HepG2 (cell line): Measurements from ENCODE around the gene MYO7A. TPM values are rescaled to one million over a fixed set of nuclear protein-coding genes. Genes with fewer than 3 reads are reported as not detected.

Experiments used
- ARID4A ChIP-seq: sonication (generic); formaldehyde crosslinking; IDR thresholded peaks from 2 replicates; pipeline ENCODE4 v1.5.0; 2020; ENCODE audit warnings: mild to moderate bottlenecking, missing genetic modification reagents, borderline replicate concordance
- BCL6 ChIP-seq: IDR thresholded peaks from 2 replicates; pipeline ENCODE4 v1.6.1; 2016; ENCODE audit warnings: missing genetic modification reagents, missing compliant biosample characterization
- GATA4 ChIP-seq: sonication (generic); IDR thresholded peaks from 2 replicates; pipeline ENCODE4 v1.6.1; 2016; ENCODE audit warnings: antibody characterized with exemption, low read depth, borderline replicate concordance
- GMEB1 ChIP-seq: sonication (generic); formaldehyde crosslinking; IDR thresholded peaks from 2 replicates; pipeline ENCODE4 v1.5.1; 2020; ENCODE audit warnings: missing genetic modification reagents, mild to moderate bottlenecking, borderline replicate concordance
- JUND ChIP-seq: sonication (generic); formaldehyde crosslinking; IDR thresholded peaks from 2 replicates; pipeline ENCODE4 v1.8.0; 2022; ENCODE audit warnings: mild to moderate bottlenecking, missing genetic modification reagents
- LBX2 ChIP-seq: sonication (generic); formaldehyde crosslinking; IDR thresholded peaks from 2 replicates; pipeline ENCODE4 v1.5.0; 2020; ENCODE audit warnings: missing genetic modification reagents, mild to moderate bottlenecking, borderline replicate concordance
- MED1 ChIP-seq: sonication (generic); formaldehyde crosslinking; IDR thresholded peaks from 2 replicates; pipeline ENCODE4 v1.4.0; 2020; ENCODE audit warnings: missing genetic modification reagents
- MTA3 ChIP-seq: sonication (generic); formaldehyde crosslinking; IDR thresholded peaks from 2 replicates; pipeline ENCODE4 v1.4.0; 2020; ENCODE audit warnings: missing genetic modification reagents
- PRDM4 ChIP-seq: sonication (generic); formaldehyde crosslinking; IDR thresholded peaks from 2 replicates; pipeline ENCODE4 v1.9.0; 2021; ENCODE audit warnings: missing genetic modification reagents, borderline replicate concordance
- PTBP1 ChIP-seq: fragments of 200-400 bp; formaldehyde crosslinking; IDR thresholded peaks from 2 replicates; pipeline ENCODE4 v1.6.1; 2018; ENCODE audit warnings: low read length, low read depth; ENCODE audit not compliant: poor library complexity, severe bottlenecking
- RBAK ChIP-seq: sonication (generic); formaldehyde crosslinking; IDR thresholded peaks from 2 replicates; pipeline ENCODE4 v1.5.1; 2020; ENCODE audit warnings: mild to moderate bottlenecking, missing genetic modification reagents
- RBFOX2 ChIP-seq: fragments of 200-400 bp; formaldehyde crosslinking; IDR thresholded peaks from 2 replicates; pipeline ENCODE4 v1.6.1; 2017; ENCODE audit warnings: low read depth, mild to moderate bottlenecking, low read length
- SRF ChIP-seq: IDR thresholded peaks from 2 replicates; pipeline ENCODE4 v1.6.1; 2011; ENCODE audit warnings: mild to moderate bottlenecking, low read depth, low read length, moderate library complexity
- ZBTB3 ChIP-seq: sonication (generic); formaldehyde crosslinking; IDR thresholded peaks from 2 replicates; pipeline ENCODE4 v1.4.0; 2020; ENCODE audit warnings: low read depth, mild to moderate bottlenecking, moderate library complexity, missing genetic modification reagents, borderline replicate concordance
- ZNF101 ChIP-seq: sonication (generic); formaldehyde crosslinking; IDR thresholded peaks from 2 replicates; pipeline ENCODE4 v1.4.0; 2020; ENCODE audit warnings: mild to moderate bottlenecking, low read depth, missing genetic modification reagents, borderline replicate concordance
- ZNF180 ChIP-seq: sonication (generic); formaldehyde crosslinking; IDR thresholded peaks from 2 replicates; pipeline ENCODE4 v1.4.0; 2020; ENCODE audit warnings: low read depth, missing genetic modification reagents, borderline replicate concordance
- ZNF234 ChIP-seq: sonication (generic); formaldehyde crosslinking; conservative IDR thresholded peaks from 2 replicates; pipeline ENCODE4 v1.5.1; 2020; ENCODE audit warnings: mild to moderate bottlenecking, missing genetic modification reagents
- ZNF460 ChIP-seq: sonication (generic); formaldehyde crosslinking; IDR thresholded peaks from 2 replicates; pipeline ENCODE4 v1.5.1; 2020; ENCODE audit warnings: missing genetic modification reagents, mild to moderate bottlenecking, borderline replicate concordance
- ZNF615 ChIP-seq: sonication (generic); formaldehyde crosslinking; IDR thresholded peaks from 2 replicates; pipeline ENCODE4 v1.5.0; 2020; ENCODE audit warnings: mild to moderate bottlenecking, missing genetic modification reagents, borderline replicate concordance
- ZNF850 ChIP-seq: sonication (generic); formaldehyde crosslinking; conservative IDR thresholded peaks from 2 replicates; pipeline ENCODE4 v1.9.0; 2021; ENCODE audit warnings: mild to moderate bottlenecking, missing genetic modification reagents
- polyA plus RNA-seq, 8 experiments: library from polyadenylated mRNA; depleted of rRNA in 3 of 8; stranded (reverse) in 7 of 8; unstranded in 1 of 8; fragments of >200 nt; fragmentation: Illumina TruSeq in 4 of 8; extraction: Trizol in 4 of 8; gene quantifications; 2 replicates each; pipeline versions ENCODE4 v1.2.1 to v1.2.3, GENCODE V29; 2011 to 2016; ENCODE audit warnings: low read depth in 4 of 8, missing spikeins in 1 of 8, mixed read lengths in 1 of 8; ENCODE audit not compliant: insufficient read depth in 1 of 8
- total RNA-seq, 5 experiments: library from RNA; depleted of rRNA; stranded (reverse); fragments of >200 nt; fragmentation: Illumina TruSeq; extraction: Trizol; gene quantifications; 2 replicates each; pipeline ENCODE4 v1.2.3, GENCODE V29; 2016; ENCODE audit warnings: low read depth in 1 of 5

Gene MYO7A
- total and polyA plus RNA-seq, 2 of the 13 experiments (the other 11 are each of a cell fraction or from before 2014, with no cell fraction given): 7.5 to 10.0 TPM

- no peak for TF ChIP-seq ZNF234 (CRISPR knock-in tag)
- no peak for TF ChIP-seq LBX2 (CRISPR knock-in tag)
- TF ChIP-seq ZNF101 (CRISPR knock-in tag): no peak
- TF ChIP-seq GATA4: no peak
- TF ChIP-seq RBAK (CRISPR knock-in tag): no peak
- no peak for TF ChIP-seq SRF
- no peak for TF ChIP-seq PTBP1
- no peak for TF ChIP-seq ZNF460 (CRISPR knock-in tag)
- no peak for TF ChIP-seq ZNF615 (CRISPR knock-in tag)
- peak; percentile 46; the same call in 1 of the 2 replicates for TF ChIP-seq ARID4A (CRISPR knock-in tag)
- TF ChIP-seq BCL6 (CRISPR knock-in tag): 0 out of 2 replicates have a peak, but pooled peaks have one; percentile 7
- TF ChIP-seq ZNF850 (CRISPR knock-in tag): no peak
- TF ChIP-seq MTA3 (CRISPR knock-in tag): no peak
- TF ChIP-seq ZBTB3 (CRISPR knock-in tag): no peak
- 0 out of 2 replicates have a peak, but pooled peaks have one; percentile 35 for TF ChIP-seq MED1 (CRISPR knock-in tag)
- no peak for TF ChIP-seq GMEB1 (CRISPR knock-in tag)
- no peak for TF ChIP-seq RBFOX2
- no peak for TF ChIP-seq JUND (CRISPR knock-in tag)
- no peak for TF ChIP-seq PRDM4 (CRISPR knock-in tag)
- TF ChIP-seq ZNF180 (CRISPR knock-in tag): no peak
Observed at GRCh38 chr11:77086521-77087472, 41.2 kb upstream of the MYO7A start (continued).
